ENCODE data around the gene TMEM212. TPM values are rescaled to one million over a fixed set of nuclear protein-coding genes. Genes with fewer than 3 reads are reported as not detected.

Gene TMEM212
- total RNA-seq = not detected in 2 replicates

DNA sequence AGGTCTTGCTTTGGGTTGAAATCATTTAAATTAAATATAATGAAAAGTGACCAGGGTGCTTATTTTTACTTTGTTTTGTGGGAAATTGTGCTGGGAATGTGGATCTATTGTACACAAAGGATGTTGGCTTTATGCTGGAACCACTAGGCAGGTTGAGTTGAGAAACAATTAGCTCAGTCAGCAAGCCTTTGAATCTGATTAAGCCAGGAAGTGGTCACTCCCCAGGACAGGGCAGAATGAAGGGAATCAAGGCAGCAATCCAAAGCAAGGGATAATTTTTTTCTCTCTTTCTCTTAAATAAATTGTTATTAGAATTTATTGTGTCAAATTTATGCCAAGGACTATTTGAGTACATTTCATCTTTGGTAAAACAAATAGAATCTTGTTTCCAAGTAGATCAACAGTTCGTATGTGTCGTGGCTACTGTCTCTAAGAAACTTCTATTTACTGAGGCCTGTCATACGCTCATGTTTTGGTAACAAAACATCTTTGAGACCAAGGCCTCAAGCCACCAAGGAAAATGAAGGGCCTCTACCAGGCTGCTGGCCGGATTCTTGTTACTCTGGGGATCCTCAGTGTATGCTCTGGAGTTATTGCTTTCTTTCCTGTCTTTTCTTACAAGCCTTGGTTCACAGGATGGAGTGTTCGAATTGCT lies at the start of gene TMEM212:
TSS of gene TMEM212 (plus strand) at position 486 of the 655 bp plus-strand sequence. CDS start at position 521, 35 bp downstream.

DNA sequence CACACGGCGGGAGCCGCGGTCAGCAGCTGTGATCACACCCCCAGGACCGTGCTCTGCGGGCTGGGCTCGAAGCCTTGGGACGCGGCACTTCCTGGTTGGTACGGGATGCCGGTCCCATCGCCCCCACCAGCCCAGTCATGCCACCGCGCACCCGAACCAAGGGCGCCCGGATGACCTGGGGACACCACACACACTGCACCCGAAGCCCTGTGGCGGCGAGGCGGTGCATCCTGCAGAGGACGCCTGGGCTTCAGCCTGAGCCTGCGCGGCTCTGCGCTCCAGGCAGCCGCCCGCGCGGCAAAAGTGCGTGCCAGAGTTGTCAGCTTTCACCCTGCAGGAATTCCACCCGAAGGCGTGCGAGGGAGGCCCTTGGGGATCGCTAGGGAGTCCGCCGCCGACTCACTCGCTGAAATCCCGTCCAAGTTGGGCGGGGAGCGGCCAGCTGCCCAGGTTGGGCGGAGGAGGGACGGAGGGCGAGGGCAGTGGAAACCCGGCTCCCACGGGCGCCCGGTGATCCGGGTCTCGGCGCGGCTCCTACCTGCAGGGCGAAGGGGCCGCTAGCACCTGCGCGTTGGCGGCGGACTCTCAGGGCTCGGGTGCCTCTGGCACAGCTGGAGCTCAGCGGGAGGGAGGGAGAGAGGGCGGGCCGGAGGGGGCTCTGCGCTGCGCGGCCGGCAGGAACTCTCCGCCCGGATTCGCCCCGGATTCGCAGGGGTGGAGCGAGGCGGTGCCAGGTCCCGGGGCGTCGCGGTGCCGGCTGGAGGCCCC lies 33.1 kb upstream of the TMEM212 start, which contains the start of gene PLD1:
TSS of gene PLD1 (minus strand) at position 623 of the 768 bp plus-strand sequence. CDS start 72,432 bp downstream, outside the sequence.

Other genes starting within 250 kb of the TMEM212 start
- 68.0 and 96.2 TPM in 2 replicates for gene PLD1, start 32.9 kb upstream of the TMEM212 start, total RNA-seq
- 79.0 and 116 TPM in 2 replicates for gene FNDC3B, start 196.2 kb downstream of the TMEM212 start, total RNA-seq